Stimulated activated CD8-positive, alpha-beta memory T cell treated with anti-CD3 and anti-CD28 coated beads, Interleukin-12 subunit alpha, Interleukin-12 subunit beta, amount 100 ng/mL, for 4 hours (primary cell): ENCODE measurements around the gene RPS18.
A peak's percentile ranks its signal among the peaks of the same experiment; 100 is the strongest.
"Not testable (repeated sequence)": the region's sequence is repeated elsewhere in the genome, so short reads cannot be mapped to it uniquely, and the experiment has no call there.

ENCODE experiments used
- DNase-seq: peaks from one replicate; pipeline ENCODE4 v3.0.0-alpha.2; 2020; ENCODE audit warnings: low read depth

RPS18 gene

GRCh38 chr6:33272275-33273128, 627 bp downstream of the RPS18 start:
- DNase-seq, result no peak

- DNase-seq, result no peak
Measured at GRCh38 chr6:33273129-33273923, 1.5 kb downstream of the RPS18 start.

GRCh38 chr6:33273924-33274902, 2.3 kb downstream of the RPS18 start:
- no peak for DNase-seq

- not testable (repeated sequence) for DNase-seq
Measured at GRCh38 chr6:33275795-33276580, 4.1 kb downstream of the RPS18 start.

GRCh38 chr6:33276581-33276863, 4.6 kb downstream of the RPS18 start:
- no peak for DNase-seq

GRCh38 chr6:33276864-33277662, 5.2 kb downstream of the RPS18 start, which contains the start of gene B3GALT4:
Gene B3GALT4 (plus strand): TSS chr6:33277123. CDS start chr6:33277420, 297 bp downstream.
- peak; percentile 59 for DNase-seq

- no peak for DNase-seq
Measured at GRCh38 chr6:33277663-33278391, 6.0 kb downstream of the RPS18 start.

GRCh38 chr6:33278392-33278741, 6.5 kb downstream of the RPS18 start:
- DNase-seq, result no peak

- DNase-seq, result no peak
Measured at GRCh38 chr6:33278810-33279209, 6.9 kb downstream of the RPS18 start.

GRCh38 chr6:33279257-33279695, 7.4 kb downstream of the RPS18 start:
- no peak for DNase-seq

- no peak for DNase-seq
Measured at GRCh38 chr6:33279971-33280511, 8.2 kb downstream of the RPS18 start.

- no peak for DNase-seq
Measured at GRCh38 chr6:33280539-33280938, 8.7 kb downstream of the RPS18 start.

GRCh38 chr6:33285214-33285613, 13.3 kb downstream of the RPS18 start:
- not testable (repeated sequence) for DNase-seq

- no peak for DNase-seq
Measured at GRCh38 chr6:33286946-33287914, 15.4 kb downstream of the RPS18 start.

GRCh38 chr6:33288141-33288920, 16.5 kb downstream of the RPS18 start:
- no peak for DNase-seq

- peak; percentile 68 for DNase-seq
Measured at GRCh38 chr6:33288921-33289783, 17.3 kb downstream of the RPS18 start, which contains the start of the genes PFDN6 and WDR46. Gene PFDN6 (plus strand): TSS chr6:33289601. CDS start chr6:33289857, 256 bp downstream. Gene WDR46 (minus strand): TSS chr6:33289239. CDS start chr6:33289170, 69 bp downstream.
